Measurements from ENCODE around the gene RSPRY1. TPM values are rescaled to one million over a fixed set of nuclear protein-coding genes. Genes with fewer than 3 reads are reported as not detected.
A peak's percentile ranks its signal among the peaks of the same experiment; 100 is the strongest.

The RSPRY1 gene
- total and polyA plus RNA-seq, 8 donors: 32.5 to 46.8 (median 39.8) TPM

GRCh38 chr16:57283214-57283958 is 97.3 kb downstream of the RSPRY1 start:
- H3K36me3 ChIP-seq: no peaks in the 10 kb centered on the region
- peak overlapping the region; percentile 65 to 71 for H3K27ac ChIP-seq
- H3K27me3 ChIP-seq: peaks cover 7 to 39% of the 10 kb centered on the region in 2 donors
- no peak for TF ChIP-seq CTCF (IDR thresholded peaks at IDR 0.05)
- intact Hi-C loops (cut with DNase I): no loop called here
- peaks cover 4 to 29% of the 10 kb centered on the region in 2 donors for H3K4me1 ChIP-seq
- ATAC-seq (peak; percentile 57), DNase-seq (peak in 1 of 4 donors; percentile 30)
- peak overlapping the region; percentile 39 to 61 for H3K4me3 ChIP-seq
- no peaks in the 10 kb centered on the region for H3K9me3 ChIP-seq

GRCh38 chr16:57283959-57284208 is 97.8 kb downstream of the RSPRY1 start:
- Histone ChIP-seq H3K4me1 (peaks cover 4 to 24% of the 10 kb centered on the region in 2 donors), H3K36me3 (no peaks in the 10 kb centered on the region), H3K9me3 (no peaks in the 10 kb centered on the region), H3K27me3 (peaks cover 7 to 39% of the 10 kb centered on the region in 2 donors), H3K27ac (peak overlapping the region; percentile 65 to 71), H3K4me3 (peak overlapping the region; percentile 39 to 61)
- DNase-seq (no peak), ATAC-seq (peak; percentile 19)
- intact Hi-C loops (cut with DNase I): no loop called here
- TF ChIP-seq CTCF (IDR thresholded peaks at IDR 0.05): no peak

GRCh38 chr16:57284209-57284951 is 98.3 kb downstream of the RSPRY1 start, which contains the start of gene PLLP:
Gene PLLP, minus strand, starts transcription at chr16:57284672. Its CDS starts 132 bp downstream, at chr16:57284540.
- Histone ChIP-seq H3K27ac (peak within 1 kb of the TSS; percentile 65 to 71), H3K4me3 (peak within 1 kb of the TSS; percentile 39 to 61), H3K4me1 (peaks cover 4 to 24% of the 10 kb centered on the region in 2 donors), H3K27me3 (peaks cover 7 to 39% of the 10 kb centered on the region in 2 donors), H3K36me3 (no peaks in the 10 kb centered on the region), H3K9me3 (no peaks in the 10 kb centered on the region)
- no peak for TF ChIP-seq CTCF (IDR thresholded peaks at IDR 0.05)
- DNase-seq (peak in 1 of 4 donors; percentile 87), ATAC-seq (peak; percentile 89)
- intact Hi-C loops (cut with DNase I): no loop called here

GRCh38 chr16:57284952-57285363 is 98.8 kb downstream of the RSPRY1 start:
- H3K27me3 ChIP-seq: peaks cover 7 to 39% of the 10 kb centered on the region in 2 donors
- H3K4me1 ChIP-seq: peaks cover 4 to 24% of the 10 kb centered on the region in 2 donors
- TF ChIP-seq CTCF (IDR thresholded peaks at IDR 0.05): no peak
- H3K36me3 ChIP-seq: no peaks in the 10 kb centered on the region
- H3K9me3 ChIP-seq: no peaks in the 10 kb centered on the region
- intact Hi-C loops (cut with DNase I): no loop called here
- H3K4me3 ChIP-seq: peak overlapping the region; percentile 39 to 61
- H3K27ac ChIP-seq: peak overlapping the region in 1 of 2 donors; percentile 71
- ATAC-seq (no peak), DNase-seq (no peak)

GRCh38 chr16:57285379-57285778 is 99.2 kb downstream of the RSPRY1 start:
- peaks cover 7 to 39% of the 10 kb centered on the region in 2 donors for H3K27me3 ChIP-seq
- no peaks in the 10 kb centered on the region for H3K36me3 ChIP-seq
- no peak overlapping the region for H3K4me3 ChIP-seq
- DNase-seq (no peak), ATAC-seq (no peak)
- H3K4me1 ChIP-seq: peaks cover 4 to 21% of the 10 kb centered on the region in 2 donors
- H3K27ac ChIP-seq: no peak overlapping the region
- intact Hi-C loops (cut with DNase I): no loop called here
- no peak for TF ChIP-seq CTCF (IDR thresholded peaks at IDR 0.05)
- H3K9me3 ChIP-seq: no peaks in the 10 kb centered on the region
